Measurements from ENCODE around the gene FBXO38.

The FBXO38 gene

GRCh38 chr5:148347706-148348105, 36.1 kb upstream of the FBXO38 start:
- H3K4me3 ChIP-seq (ENCODE audit: low read depth, low read length): no peak overlapping the region
- no peak for DNase-seq (ENCODE audit: low read depth)
- TF ChIP-seq CTCF (conservative IDR thresholded peaks at IDR 0.05; ENCODE audit: low read depth, low read length): no peak

GRCh38 chr5:148352696-148353095, 31.1 kb upstream of the FBXO38 start:
- DNase-seq (ENCODE audit: low read depth): no peak
- no peak overlapping the region for H3K4me3 ChIP-seq (ENCODE audit: low read depth, low read length)
- no peak for TF ChIP-seq CTCF (conservative IDR thresholded peaks at IDR 0.05; ENCODE audit: low read depth, low read length)

- no peak overlapping the region for H3K4me3 ChIP-seq (ENCODE audit: low read depth, low read length)
- TF ChIP-seq CTCF (conservative IDR thresholded peaks at IDR 0.05; ENCODE audit: low read depth, low read length): no peak
- no peak for DNase-seq (ENCODE audit: low read depth)
Measured at GRCh38 chr5:148353634-148354033, 30.1 kb upstream of the FBXO38 start.

- H3K4me3 ChIP-seq (ENCODE audit: low read depth, low read length): no peak overlapping the region
- TF ChIP-seq CTCF (conservative IDR thresholded peaks at IDR 0.05; ENCODE audit: low read depth, low read length): no peak
Measured at GRCh38 chr5:148364343-148364742, 19.4 kb upstream of the FBXO38 start.

GRCh38 chr5:148368299-148368698, 15.5 kb upstream of the FBXO38 start:
- DNase-seq (ENCODE audit: low read depth): no peak
- TF ChIP-seq CTCF (conservative IDR thresholded peaks at IDR 0.05; ENCODE audit: low read depth, low read length): no peak
- no peak overlapping the region for H3K4me3 ChIP-seq (ENCODE audit: low read depth, low read length)

More at GRCh38 chr5:148364343-148364742, 19.4 kb upstream of the FBXO38 start:
- no peak for DNase-seq (ENCODE audit: low read depth)

- H3K4me3 ChIP-seq (ENCODE audit: low read depth, low read length): no peak overlapping the region
- DNase-seq (ENCODE audit: low read depth): no peak
- TF ChIP-seq CTCF (conservative IDR thresholded peaks at IDR 0.05; ENCODE audit: low read depth, low read length): no peak
Measured at GRCh38 chr5:148372166-148372725, 11.5 kb upstream of the FBXO38 start.

GRCh38 chr5:148372893-148373292, 10.9 kb upstream of the FBXO38 start:
- TF ChIP-seq CTCF (conservative IDR thresholded peaks at IDR 0.05; ENCODE audit: low read depth, low read length): no peak
- no peak for DNase-seq (ENCODE audit: low read depth)
- no peak overlapping the region for H3K4me3 ChIP-seq (ENCODE audit: low read depth, low read length)

Measured in choroid plexus epithelial cell (primary cell).